IPS-18c (cell line): ENCODE measurements around the gene WFIKKN2.

Experiments used
- H3K4me3 ChIP-seq: 2 replicates; pipeline ENCODE4 v1.7.0; 2013; ENCODE audit warnings: low read depth, mild to moderate bottlenecking, low read length, moderate library complexity; ENCODE audit not compliant: insufficient read depth
- H3K9me3 ChIP-seq: one replicate; pipeline ENCODE4 v1.6.1; 2013; ENCODE audit warnings: mild to moderate bottlenecking, low read length, moderate library complexity; ENCODE audit not compliant: control insufficient read depth, insufficient read depth

WFIKKN2 gene

DNA sequence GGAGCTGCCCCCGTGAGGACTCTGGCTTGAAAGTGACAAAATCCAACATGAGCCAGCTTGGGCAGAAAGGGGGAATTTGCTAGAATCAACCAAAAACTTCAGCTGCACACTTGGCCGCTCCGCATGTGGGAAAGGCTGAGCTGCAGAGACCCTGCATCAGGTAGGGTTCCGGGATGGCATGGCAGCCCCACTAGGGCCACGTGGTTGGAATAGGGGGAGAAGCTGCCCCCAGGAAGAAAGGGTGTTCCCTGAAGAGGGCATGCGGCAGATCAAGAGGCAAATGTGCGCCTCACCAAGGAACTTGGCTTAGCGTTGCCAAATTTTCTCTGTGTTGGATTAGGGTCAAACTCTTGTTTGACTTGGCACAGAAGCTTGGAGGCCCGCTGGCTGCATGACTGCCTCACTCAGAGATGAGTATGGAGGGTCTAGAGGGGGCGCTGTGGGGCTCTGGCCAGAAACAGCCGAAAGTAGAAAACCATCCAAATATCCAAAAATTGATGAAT lies 29.2 kb upstream of the WFIKKN2 start:
- H3K4me3 ChIP-seq: no peak overlapping the region
- peaks cover 4% of the 10 kb centered on the region for H3K9me3 ChIP-seq

DNA sequence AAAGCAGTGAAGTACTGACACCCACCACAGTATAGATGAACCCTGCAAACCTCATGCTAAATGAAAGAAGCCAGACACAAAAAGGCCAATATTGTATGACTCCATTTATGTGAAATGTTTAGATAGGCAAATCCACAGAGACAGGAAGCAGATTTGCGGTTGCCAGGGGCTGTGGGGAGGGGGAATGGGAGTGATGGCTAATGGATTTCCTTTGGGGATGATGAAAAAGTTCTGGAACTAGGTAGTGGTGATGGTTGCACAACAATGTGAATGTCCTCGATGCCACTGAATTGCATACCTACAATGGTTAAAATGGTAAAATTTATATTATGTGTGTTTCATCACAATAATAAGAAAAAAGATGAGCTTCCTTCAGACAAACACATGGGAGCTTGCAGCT lies 28.4 kb upstream of the WFIKKN2 start:
- Histone ChIP-seq H3K9me3 (peaks cover 4% of the 10 kb centered on the region), H3K4me3 (no peak overlapping the region)

DNA sequence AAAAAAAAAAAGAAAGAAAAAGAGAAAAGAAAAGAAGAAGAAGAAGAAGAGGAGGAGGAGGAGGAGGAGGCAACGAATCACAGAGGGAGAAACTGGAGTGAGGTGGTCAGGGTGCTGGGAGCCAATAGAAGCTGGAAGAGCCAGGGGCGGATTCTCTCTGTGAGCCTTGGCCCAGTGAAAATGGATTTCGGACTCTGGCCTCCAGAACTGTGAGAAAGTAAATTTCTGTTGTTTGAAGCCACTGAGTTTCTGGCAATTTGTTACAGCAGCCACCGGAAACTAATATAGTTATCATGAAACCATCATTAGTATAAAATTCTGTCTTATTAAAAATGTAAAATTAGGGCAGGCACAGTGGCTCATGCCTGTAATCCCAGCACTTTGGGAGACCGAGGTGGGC lies 27.7 kb upstream of the WFIKKN2 start:
- peaks cover 4% of the 10 kb centered on the region for H3K9me3 ChIP-seq
- no peak overlapping the region for H3K4me3 ChIP-seq

DNA sequence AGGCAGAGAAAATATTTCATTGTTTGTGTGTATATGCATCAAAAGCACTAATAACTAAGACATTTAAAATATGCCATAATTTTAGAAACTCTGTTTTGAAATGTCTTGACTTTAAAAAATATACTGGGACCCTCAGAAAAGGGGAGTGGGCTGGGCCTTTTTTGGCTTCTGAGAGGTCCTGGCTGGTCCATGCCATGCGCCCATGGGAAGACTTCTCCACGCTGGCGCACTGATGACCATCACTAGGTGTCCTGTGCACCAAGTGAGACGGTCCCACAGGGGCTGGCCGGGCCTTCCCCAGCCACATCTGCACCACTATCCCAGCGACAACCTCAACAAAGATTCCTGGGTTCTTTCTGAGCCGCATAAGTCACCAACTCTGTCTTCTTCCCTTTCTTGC lies 27.0 kb upstream of the WFIKKN2 start:
- no peak overlapping the region for H3K4me3 ChIP-seq
- peaks cover under 1% of the 10 kb centered on the region for H3K9me3 ChIP-seq

DNA sequence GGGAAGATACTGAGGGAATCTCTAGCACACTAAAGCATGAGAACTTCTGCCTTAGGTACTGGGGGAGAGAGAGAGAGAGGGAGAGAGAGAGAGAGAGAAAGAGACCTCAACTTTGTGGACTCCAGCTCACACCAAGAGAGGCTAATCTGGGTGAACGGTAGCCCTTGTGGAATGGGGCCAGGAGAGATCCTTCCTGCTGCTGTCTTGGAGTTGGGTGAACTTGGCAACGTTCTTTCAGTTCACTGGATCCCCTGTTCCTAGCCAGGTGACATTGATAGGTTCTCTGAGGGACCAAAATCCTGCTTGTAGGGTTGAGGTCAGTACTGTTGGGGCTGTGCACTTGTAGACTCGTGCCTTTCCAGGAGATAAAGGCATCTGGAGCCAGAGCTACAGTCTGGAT lies 26.5 kb upstream of the WFIKKN2 start:
- Histone ChIP-seq H3K4me3 (no peak overlapping the region), H3K9me3 (no peaks in the 10 kb centered on the region)

DNA sequence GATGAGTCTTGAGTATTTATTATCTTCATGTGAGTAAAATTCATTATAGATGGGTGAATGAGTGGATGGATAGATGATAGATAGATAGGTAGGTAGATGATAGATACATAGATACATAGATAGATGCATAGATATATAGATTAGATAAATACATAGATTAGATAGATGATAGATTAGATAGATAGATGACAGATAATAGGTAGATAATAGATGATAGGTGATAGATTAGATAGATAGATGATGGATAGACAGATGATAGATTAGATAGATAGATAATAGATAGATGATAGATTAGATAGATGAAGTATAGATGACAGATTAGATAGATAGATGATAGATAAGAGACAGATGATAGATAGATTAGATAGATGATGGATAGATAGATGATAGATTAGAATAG lies 21.8 kb upstream of the WFIKKN2 start:
- H3K9me3 ChIP-seq: no peaks in the 10 kb centered on the region
- no peak overlapping the region for H3K4me3 ChIP-seq

DNA sequence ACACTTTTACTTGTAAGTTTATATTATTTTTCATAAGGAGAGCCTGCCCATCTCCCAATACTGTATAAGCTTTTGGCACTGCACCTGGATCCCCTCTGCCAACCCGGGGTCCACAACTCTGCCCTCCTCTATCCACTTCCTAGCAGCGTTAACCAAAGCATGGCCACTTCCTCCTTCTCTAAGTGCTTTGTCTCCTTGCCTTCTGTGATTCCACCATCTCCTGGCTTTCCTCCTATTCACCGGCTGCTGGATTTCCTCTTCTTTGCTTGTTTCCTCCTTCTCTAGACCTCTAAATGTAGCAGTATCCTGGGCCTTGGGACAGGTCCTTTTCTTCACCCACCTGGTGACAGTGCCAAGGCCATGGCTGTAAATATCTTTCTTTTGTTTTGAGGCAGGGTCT lies 20.0 kb upstream of the WFIKKN2 start:
- Histone ChIP-seq H3K9me3 (no peaks in the 10 kb centered on the region), H3K4me3 (no peak overlapping the region)

DNA sequence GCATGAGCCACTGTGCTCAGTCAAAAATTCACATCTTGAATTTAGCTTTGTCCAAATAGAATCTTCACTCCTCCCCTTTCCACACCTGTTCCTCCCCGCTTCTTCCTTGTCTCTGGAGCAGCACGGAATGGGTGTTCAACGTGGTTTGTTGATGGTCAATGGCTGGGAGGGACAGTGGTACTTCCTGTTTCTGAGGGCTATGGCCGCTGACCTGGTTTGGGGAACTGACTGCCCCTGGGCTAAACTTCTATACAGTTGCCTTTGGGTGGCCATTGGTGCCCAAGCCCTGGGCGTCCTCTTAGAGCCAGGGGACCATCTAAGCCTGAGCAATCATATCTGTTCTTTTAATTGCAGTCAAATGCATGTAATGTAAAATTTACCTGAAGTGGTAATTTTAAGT lies 19.1 kb upstream of the WFIKKN2 start:
- Histone ChIP-seq H3K9me3 (no peaks in the 10 kb centered on the region), H3K4me3 (no peak overlapping the region)

DNA sequence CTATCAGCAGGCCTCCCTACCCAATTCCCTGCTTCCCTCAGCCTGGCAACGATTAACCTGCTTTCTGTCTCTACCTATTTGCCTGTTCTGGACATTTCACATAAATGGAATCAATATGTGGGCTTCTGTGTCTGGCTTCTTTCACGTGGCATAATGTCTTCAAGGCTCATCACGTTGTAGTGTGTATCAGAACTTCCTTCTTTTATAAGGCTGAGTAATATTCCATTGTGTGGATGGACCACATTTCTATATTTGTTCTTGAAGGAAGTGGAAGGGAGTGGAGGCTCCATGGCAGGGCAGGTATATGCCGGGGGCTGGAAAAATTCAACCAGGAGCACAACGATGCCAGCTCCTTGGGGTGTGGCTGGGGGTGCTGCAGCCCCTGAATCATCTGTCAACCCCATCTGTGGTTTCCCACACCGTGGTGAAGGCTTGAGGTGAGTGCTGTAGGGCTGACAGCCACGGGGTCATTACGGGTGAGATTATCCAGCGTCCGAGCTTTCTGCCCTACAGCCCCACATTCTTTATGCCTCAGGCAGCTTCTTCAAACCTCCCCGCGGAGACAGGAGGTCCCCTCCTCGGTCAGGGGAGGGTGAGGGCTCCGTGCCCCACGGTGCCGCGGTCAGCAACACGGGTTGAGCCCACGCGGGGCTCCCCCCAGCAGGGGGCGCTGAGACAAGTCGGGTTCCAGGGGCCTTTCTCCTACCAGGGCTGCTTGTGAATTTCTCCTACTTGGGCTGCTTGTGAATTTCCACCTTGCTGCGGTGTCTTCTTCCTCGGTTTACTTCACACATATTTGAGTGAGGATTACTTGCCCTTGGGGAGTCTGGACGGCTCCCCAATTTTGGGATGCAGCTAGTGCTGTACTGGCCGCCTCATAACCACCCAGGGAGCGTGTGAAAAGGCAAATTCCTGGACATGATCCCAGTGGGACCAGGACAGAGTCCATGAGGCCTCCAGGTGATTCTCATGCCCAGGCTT lies 18.3 kb upstream of the WFIKKN2 start:
- no peak overlapping the region for H3K4me3 ChIP-seq
- H3K9me3 ChIP-seq: no peaks in the 10 kb centered on the region

DNA sequence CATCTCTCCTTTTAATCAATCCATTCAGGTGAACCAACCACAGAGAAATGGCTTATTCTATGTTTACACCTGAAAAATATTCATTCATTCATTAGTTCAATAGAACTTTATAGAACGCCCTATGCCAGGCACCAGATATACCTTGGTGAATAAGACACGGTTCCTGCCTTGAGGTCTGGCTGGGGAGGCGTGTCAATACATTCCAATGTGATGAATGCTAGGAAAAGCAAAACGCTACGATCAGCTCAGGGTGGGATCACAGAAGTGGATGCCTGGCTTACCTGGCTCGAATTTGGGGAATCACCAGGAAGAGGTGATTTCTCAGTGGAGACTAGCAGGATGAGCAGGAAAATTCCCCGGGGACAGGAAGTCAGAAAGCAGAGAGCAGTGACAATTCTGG lies 17.5 kb upstream of the WFIKKN2 start:
- Histone ChIP-seq H3K4me3 (no peak overlapping the region), H3K9me3 (peaks cover 3% of the 10 kb centered on the region)

DNA sequence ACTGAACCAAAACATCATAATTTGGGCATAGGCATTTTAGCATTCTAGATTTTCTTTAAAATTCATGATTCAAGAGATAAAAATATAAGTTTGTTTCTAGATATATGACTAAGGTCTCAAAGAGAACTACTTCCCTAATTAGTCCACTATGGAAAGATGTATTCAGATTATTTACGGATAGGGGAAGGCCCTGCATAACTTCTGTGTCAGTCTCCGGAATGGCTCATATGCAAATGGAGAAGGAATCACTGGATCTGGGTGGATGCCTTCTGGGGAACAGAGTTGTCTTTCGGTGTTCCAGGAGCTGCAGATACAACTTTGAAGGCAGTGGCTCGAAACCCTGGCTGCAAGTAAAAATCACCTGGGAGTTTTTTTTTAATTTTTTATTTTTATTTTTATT lies 17.1 kb upstream of the WFIKKN2 start:
- peaks cover 3% of the 10 kb centered on the region for H3K9me3 ChIP-seq
- H3K4me3 ChIP-seq: no peak overlapping the region

DNA sequence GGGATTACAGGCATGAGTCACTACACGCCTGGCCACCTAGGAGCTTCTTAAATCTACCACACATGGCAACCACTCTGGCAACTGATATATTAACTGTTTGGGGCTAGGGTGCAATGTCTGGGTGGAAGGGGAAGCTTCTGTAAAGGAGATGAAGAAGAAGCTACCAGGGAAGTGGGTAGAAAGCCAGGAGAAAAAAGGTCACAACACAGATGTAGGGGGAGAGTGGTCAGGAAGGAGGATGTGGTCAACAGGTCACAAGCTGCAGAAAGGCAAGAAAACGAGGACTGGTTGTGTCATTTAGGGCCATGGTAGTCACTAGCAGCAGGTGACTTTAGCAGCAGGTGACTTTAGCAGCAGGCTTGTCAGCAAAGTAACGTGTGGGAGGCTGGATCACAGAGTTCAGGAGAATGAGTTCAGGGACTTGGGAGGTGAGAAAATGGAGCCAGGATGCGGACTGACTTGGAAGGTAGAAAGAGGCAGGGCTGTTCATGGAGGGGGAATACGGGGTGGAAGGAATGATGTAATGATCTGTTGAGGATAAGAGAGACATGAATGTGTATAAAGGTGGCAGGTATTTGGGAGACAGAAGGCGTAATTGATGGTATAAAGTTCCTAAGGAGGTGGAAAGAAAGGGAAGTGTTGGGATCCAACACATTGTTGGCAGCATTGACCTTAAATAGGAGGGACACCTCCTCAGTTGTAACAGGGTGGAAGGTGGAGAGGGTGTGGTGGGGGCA lies 16.3 kb upstream of the WFIKKN2 start:
- peaks cover 3% of the 10 kb centered on the region for H3K9me3 ChIP-seq
- H3K4me3 ChIP-seq: no peak overlapping the region

DNA sequence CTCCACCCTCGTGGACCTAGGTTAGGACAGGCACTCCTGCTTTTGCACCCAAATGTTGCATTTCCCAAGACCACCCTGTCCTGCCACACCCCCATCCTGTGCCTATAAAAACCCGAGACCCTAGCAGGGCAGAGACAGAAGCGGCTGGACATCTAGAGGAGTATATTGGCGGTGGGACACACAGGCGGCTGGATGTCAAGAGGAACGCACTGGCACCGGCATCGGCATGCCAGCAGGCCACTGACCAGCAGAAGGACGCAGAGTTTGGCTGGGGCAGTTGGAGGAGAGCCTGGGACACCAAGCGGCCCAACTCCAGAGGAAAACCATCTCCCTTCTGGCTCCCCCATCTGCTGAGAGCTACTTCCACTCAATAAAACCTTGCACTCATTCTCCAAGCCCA lies 14.7 kb upstream of the WFIKKN2 start:
- Histone ChIP-seq H3K9me3 (peaks cover 3% of the 10 kb centered on the region), H3K4me3 (no peak overlapping the region)

DNA sequence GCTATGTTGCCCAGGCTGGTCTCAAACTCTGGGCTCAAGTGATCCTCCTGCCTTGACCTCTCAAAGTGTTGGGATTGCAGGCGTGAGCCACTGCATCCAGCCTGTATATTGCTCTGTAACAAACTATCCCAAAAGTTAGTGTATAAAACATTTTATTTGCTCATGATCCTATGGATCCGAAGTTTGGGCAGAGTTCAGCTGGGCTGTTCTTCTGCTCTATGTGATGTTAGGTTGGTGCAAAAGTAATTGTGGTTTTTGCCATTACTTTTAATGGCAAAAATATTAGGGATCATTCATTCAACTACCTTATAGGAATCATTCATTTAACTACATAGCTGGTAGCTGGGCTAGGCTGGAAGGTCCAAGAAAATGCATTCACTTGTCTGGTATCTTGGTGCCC lies 12.8 kb upstream of the WFIKKN2 start:
- peaks cover 3% of the 10 kb centered on the region for H3K9me3 ChIP-seq
- H3K4me3 ChIP-seq: no peak overlapping the region

DNA sequence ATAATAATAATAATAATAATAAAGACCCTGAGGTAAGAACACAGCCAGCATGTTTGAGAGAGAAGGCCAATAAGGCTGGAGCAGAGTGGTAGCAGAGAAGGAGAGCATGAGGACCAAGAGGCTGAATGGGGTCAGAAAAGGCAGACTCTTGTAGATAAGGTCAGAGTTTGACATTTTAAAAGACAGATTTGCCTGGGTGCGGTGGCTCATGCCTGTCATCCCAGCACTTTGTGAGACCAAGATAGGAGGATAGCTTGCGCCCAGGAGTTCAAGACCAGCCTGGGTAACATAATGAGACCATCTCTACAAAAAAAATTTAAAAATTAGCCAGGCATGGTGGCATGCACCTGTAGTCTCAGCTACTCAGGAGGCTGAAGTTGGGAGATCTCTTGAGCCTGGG lies 11.0 kb upstream of the WFIKKN2 start:
- Histone ChIP-seq H3K9me3 (peaks cover 3% of the 10 kb centered on the region), H3K4me3 (no peak overlapping the region)

DNA sequence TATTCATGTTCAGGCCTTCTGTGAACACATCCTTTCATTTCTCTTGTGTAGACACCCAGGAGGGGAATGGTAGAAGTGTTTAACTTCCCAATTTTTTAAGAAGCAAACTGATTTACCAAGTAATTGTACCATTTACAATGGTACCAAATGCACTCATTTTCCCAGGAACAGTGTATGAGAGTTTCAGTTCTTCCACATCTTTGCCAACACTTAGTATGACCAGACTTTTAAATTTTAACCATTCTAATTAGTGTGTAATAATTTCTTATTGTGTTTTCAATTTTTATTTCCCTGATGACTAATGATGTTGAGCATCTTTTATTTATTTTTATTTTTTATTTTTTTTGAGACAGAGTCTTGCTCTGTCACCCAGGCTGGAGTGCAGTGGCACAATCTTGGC lies 10.2 kb upstream of the WFIKKN2 start:
- Histone ChIP-seq H3K4me3 (no peak overlapping the region), H3K9me3 (peaks cover 3% of the 10 kb centered on the region)

DNA sequence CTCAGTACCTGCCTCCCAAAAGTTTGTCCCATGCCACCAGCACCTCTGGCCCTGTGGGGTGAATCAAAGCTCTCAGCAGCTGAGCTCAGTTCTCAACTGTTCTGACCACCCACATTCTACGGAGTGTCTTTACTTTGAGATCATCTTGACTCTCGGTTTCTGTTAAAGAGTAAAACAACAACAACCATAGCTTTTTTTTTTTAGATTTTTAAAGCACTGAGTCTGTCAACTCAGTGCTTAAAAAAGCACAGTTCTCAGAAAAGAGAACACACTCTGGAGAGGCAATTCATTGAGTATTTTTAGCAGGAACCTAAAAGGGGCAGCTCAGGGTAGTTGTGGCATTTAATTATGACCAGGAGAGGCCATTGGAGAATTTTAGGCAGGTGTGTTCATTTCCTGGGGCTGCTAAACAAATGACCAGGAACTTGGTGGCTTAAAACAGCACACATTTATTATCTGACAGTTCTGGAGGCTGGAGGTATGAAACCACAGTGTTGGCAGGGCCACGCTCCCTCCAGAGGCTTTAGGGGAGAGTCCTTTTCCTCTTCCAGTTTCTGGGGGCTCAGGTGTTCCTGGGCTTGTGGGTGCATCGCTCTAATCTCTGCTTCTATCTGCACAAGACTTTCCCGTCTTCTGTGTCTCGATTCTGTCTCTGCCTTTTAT lies 6.7 kb upstream of the WFIKKN2 start:
- no peak overlapping the region for H3K4me3 ChIP-seq
- H3K9me3 ChIP-seq: no peaks in the 10 kb centered on the region

DNA sequence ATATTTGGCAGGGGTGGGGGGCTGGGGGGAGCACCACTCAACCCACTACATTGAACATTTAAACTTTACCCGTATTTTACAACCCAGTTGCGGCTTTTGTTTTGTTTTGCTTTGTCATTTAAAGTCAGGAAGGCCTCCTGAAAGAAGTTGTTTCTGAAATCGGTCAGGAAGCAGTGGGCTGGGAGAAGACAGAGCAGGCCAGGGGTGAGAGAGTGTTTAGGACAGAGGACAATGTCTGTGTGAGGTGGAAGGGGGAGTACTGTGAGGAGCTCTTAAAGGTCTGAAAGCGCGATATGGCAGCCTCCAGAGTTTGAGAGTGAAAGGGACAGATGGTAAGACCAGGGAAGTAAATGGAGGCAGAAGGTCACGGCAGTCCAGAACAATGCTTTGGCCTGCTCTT lies 6.1 kb upstream of the WFIKKN2 start:
- H3K9me3 ChIP-seq: no peaks in the 10 kb centered on the region
- H3K4me3 ChIP-seq: no peak overlapping the region
